ENCODE results near the gene ADGRA3.

The ADGRA3 gene

DNA sequence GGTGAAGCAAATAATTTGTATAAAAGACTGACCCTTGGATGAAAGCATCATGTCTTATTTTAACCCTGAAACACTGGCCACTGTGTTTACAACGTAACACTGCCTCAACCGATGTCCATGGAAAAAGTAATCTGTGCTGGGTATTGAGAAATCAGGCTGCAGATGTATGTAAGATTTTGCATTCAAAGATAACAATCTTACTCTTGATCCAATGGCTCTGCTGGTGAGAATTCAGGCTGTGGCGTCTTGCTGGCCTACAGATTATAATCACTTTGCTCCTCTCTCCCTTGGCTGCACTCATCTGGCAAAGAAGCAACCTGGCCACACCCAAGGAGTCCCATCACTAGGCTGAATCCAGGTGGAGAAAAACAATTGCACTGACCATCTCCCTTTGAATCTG, 7.5 kb downstream of the ADGRA3 start:
- DNase-seq (ENCODE audit: low read depth) = no peak

- no peak for DNase-seq (ENCODE audit: low read depth)
Observed at GRCh38 chr4:22504922-22505321, 10.9 kb downstream of the ADGRA3 start.

DNA sequence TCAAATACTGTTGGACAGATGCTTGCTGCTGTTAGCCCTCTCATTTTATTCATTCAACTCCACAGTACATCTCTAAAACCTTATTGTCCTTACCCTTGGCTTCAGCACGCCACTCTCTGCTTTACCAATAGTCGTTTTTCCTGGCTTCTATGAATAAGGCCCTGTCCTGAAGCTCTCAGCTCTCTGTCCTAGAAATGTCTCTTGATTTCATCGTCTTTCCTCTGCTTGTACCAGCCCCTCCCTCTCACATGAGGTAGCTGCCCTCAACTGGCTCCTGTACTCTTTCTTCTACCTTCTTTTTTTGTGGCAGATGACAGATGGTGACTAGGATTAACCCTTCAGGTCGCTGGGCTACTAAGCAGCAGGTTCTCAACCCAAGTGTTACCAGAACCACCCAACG, 11.4 kb downstream of the ADGRA3 start:
- DNase-seq (ENCODE audit: low read depth) = no peak

DNA sequence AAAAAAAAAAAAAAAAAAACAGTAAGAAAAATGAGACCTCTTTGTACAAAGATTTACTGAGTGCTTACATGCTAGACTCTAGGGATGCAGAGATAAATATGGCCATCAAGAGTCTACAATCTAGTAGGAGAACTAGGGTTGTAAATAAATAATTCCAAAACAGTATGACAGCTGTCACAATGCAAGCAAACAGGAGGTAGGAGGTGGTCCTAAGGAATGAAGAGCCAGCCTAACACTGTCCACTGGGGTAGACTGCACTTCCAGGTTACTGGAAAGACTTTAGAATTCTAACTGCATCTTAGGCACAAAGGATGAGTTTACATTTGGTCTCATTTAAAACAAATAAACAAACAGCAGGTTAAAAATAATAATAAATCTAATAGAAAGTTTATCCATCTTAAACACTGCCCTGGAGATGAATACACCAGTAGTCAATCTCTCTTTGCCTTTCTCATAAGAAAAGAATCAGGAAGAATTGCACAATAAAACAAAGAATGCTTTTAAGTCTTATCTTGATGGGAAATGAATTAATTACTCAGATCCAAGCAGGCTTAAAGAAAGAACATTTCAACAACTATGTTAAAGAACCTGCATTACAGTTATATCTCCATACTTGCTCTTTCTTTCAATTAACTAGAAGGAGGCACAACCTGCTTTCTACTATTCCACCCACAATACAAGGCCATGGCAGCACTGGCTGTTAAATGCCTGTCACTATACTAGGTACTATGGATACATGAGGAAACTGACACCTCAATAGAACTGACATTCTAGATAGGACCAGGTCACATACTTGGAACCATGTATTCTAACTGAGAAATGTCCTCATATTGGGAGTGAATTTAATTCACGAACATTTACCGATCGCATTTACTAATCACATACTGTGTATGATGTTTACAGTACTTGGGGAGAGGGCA, 12.7 kb downstream of the ADGRA3 start:
- DNase-seq (ENCODE audit: low read depth) = no peak

GRCh38 chr4:22501715-22502095, 14.2 kb downstream of the ADGRA3 start:
- DNase-seq (ENCODE audit: low read depth) = no peak

GRCh38 chr4:22500831-22501714, 14.8 kb downstream of the ADGRA3 start:
- no peak for DNase-seq (ENCODE audit: low read depth)

DNA sequence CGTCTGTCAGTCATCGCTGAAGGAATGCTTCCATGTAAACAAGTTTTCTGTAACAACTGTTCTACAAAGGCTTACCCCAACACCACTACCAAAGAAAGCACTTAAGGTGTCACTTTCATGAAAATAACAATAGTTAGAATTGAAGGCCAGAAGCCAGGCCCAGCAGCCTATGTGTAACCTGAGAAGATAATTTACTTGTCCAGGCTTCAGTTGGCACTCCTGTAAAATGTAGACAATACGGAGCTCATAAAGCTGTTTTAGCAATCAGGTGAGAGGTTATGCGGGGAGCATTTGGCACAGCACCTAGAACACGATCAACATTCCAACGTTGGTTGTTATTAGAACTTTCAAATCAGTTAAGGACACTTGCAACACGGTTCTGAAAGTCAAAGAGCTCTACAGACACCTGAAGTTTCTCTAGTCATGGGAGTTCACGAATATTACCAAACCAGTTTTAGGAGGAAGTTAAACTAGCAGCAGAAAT, 15.7 kb downstream of the ADGRA3 start:
- no peak for DNase-seq (ENCODE audit: low read depth)

- DNase-seq (ENCODE audit: low read depth) = no peak
Observed at GRCh38 chr4:22498866-22499265, 17.0 kb downstream of the ADGRA3 start.

DNA sequence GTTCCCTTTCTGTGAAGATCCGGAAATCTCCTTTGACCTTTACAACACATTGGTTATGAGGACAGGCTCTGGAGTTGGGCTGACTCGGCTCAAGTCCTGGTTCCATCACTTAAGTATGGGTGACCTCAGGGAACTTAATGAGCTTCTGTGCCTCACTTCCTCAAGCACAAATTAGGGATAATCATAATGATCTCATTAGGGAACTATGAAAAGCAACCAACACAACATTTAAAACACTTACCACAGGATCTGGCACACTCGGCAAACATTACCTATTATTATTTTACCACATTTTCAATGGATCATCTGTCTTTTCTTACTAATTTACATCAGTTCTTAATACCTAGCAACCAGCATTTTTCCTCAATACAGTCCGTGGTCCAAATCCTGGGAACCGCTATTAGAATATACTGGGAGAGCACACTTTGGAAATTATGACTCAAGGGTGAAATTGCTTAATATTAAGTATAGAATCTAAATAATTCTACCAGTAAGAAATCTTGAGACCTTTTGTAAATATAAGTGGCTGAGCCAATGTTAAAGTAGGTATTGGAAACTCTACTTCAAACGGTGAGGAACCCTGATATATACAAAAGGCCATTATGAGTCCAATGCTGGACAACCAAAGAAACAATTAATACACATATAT, 19.6 kb downstream of the ADGRA3 start:
- DNase-seq (ENCODE audit: low read depth) = no peak

- no peak for DNase-seq (ENCODE audit: low read depth)
Observed at GRCh38 chr4:22493523-22493922, 22.3 kb downstream of the ADGRA3 start.

DNA sequence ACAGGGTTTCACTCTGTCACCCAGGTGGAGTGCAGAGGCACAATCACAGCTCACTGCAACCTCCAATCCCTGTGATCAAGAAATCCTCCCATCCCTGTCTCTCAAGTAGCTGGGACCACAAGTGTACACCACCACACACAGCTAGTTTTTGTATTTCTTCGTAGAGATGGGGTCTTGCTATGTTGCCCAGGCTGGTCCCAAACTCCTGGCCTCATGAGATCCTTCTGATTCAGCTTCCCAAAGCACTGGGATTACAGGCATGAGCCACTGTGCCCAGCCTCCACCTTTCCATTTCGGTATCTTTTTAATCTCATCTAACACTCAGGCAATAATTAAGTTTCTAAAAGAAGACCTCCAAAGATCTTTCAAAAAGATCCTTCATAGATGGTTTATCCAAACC, 22.9 kb downstream of the ADGRA3 start:
- DNase-seq (ENCODE audit: low read depth) = no peak

GRCh38 chr4:22491939-22492338, 23.9 kb downstream of the ADGRA3 start:
- DNase-seq (ENCODE audit: low read depth) = no peak

- DNase-seq (ENCODE audit: low read depth) = no peak
Observed at GRCh38 chr4:22490718-22491315, 25.0 kb downstream of the ADGRA3 start.

GRCh38 chr4:22488106-22488505, 27.8 kb downstream of the ADGRA3 start:
- DNase-seq (ENCODE audit: low read depth) = no peak

- no peak for DNase-seq (ENCODE audit: low read depth)
Observed at GRCh38 chr4:22487328-22487727, 28.5 kb downstream of the ADGRA3 start.

- DNase-seq (ENCODE audit: low read depth) = no peak
Observed at GRCh38 chr4:22486276-22486675, 29.6 kb downstream of the ADGRA3 start.

DNA sequence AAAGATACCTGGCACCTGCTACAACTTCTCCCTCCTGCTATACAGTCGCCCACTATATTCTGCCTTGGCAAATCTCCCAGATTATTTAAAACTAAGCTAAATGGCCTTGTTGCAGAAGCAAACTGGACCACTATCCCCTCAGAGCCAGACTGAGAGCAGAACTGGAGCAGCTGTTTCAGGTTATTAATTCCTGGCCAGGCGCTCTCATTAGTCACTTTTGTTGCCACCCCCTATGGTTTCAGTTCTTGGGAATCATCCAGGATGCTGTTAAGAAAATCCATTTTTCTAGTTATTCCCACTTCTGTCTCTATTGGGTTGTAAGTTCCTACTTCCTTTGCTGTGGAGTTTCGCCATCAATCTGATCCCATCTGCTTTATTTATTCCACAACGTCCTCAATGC, 30.1 kb downstream of the ADGRA3 start:
- no peak for DNase-seq (ENCODE audit: low read depth)

DNA sequence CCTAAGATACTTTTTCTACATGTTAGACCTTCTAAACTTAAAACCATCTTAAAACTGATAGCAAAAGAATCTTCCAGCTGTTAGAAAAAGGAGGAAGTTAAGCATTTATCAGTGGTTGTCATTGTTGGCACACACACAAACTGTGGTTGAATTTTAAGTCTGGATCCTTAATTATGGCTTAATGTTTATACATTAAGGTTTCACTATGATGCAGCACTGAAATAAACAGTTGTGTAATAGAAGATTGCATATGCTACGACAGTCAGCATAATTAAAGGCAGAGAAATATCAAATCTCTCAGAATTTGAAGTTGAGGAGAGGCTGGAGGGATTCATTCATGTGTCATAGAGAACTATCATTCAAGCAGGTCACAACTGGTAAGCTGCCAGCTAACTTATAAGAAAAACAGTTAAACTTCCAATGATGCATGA, 32.3 kb downstream of the ADGRA3 start:
- DNase-seq (ENCODE audit: low read depth) = no peak

DNA sequence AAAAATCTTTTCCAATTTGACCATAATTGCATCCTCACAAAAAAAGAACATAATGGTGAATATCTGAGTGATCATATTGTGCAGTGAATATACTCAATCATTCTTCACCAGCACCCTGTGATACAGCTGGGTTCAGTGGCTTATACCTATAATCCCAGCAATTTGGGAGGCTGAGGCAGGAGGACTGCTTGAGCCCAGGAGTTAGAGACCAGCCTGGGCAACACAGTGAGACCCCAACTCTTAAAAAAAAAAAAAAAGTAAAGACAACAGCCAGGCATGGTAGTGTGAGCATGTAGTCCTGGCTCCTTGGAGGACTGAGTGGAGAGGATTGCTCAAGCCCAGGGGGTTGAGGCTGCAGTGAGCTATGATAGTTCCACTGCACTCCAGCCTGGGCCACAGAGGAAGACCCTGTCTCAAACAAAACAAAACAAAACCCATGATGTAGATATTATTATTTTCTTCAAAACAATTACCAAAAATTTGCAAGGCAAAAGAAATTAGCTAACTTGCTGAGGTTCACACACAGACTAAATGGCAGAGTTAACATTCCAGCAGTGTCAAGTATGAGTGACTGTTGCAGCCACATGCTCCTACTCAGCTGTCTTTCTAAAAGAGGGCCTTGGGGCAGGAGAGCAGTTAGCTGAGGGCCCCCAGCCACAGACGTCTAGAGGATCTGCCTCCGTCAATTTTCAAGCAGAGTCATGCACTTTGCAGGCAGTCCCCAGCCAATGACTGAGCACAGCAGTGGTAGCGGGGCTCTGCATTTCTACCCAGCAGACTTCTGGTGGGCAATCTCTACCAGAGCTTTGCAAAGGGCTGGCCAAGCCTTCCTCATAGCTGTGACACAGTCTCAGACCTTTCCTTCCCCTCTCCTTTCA, 33.4 kb downstream of the ADGRA3 start:
- no peak for DNase-seq (ENCODE audit: low read depth)

GRCh38 chr4:22480675-22481327, 35.1 kb downstream of the ADGRA3 start:
- DNase-seq (ENCODE audit: low read depth) = no peak

Measured in stimulated activated CD8-positive, alpha-beta memory T cell treated with anti-CD3 and anti-CD28 coated beads, Interleukin-12 subunit alpha, Interleukin-12 subunit beta, amount 100 ng/mL, for 1 hour (primary cell).